Gastroesophageal sphincter (tissue), 4 donors: Measurements from ENCODE around the gene SYPL1. TPM values are rescaled to one million over a fixed set of nuclear protein-coding genes. Genes with fewer than 3 reads are reported as not detected.

ENCODE experiments used
- ATAC-seq: fragments of 150-250 bp; one replicate; pipeline ENCODE4 v1.9.1; 2016; ENCODE audit warnings: mild to moderate bottlenecking, moderate library complexity
- H3K27ac ChIP-seq, 4 donors: fragments of 200-600 bp; sonication (generic) in 3 of 4; 1 replicate in 3 of 4; 2 replicates in 1 of 4; pipeline ENCODE4 v1.5.1; 2016 to 2019
- H3K27me3 ChIP-seq: fragments of 200-600 bp; sonication (generic); one replicate; pipeline ENCODE4 v1.5.1; 2019
- H3K36me3 ChIP-seq, 2 donors: fragments of 200-600 bp; sonication (generic); one replicate each; pipeline ENCODE4 v1.5.1; 2019; ENCODE audit warnings: control low read depth in 1 of 2
- H3K4me1 ChIP-seq, 3 donors: fragments of 200-600 bp; sonication (generic); 1 replicate in 2 of 3; 2 replicates in 1 of 3; pipeline ENCODE4 v1.5.1; 2016 to 2019; ENCODE audit warnings: control low read depth in 2 of 3
- H3K4me3 ChIP-seq, 2 donors: fragments of 200-600 bp; sonication (generic); one replicate each; pipeline ENCODE4 v1.5.1; 2019; ENCODE audit warnings: mild to moderate bottlenecking in 1 of 2, moderate library complexity in 1 of 2
- H3K9me3 ChIP-seq, 3 donors: fragments of 200-600 bp; sonication (generic); one replicate each; pipeline ENCODE4 v1.5.1; 2017 to 2019; ENCODE audit warnings: control low read depth in 2 of 3
- EP300 ChIP-seq: sonication (generic); formaldehyde crosslinking; IDR thresholded peaks from one replicate; pipeline ENCODE4 v1.6.1; 2017; ENCODE audit warnings: antibody characterized with exemption, mild to moderate bottlenecking
- POLR2A ChIP-seq, 2 donors: fragments of 450-650 bp; IDR thresholded peaks; one replicate each; pipeline ENCODE4 v1.6.1; 2017; ENCODE audit warnings: antibody characterized with exemption in 2 of 2, mild to moderate bottlenecking in 2 of 2, moderate library complexity in 1 of 2
- POLR2AphosphoS5 ChIP-seq: sonication (generic); formaldehyde crosslinking; IDR thresholded peaks from one replicate; pipeline ENCODE4 v1.6.1; 2017; ENCODE audit warnings: antibody characterized with exemption
- WGBS, 2 donors: methylation state at CpG; one replicate each; pipeline ENCODE4 v1.1.5; 2018; ENCODE audit warnings: low coverage in 1 of 2; 5-methylcytosine and 5-hydroxymethylcytosine counted together
- total RNA-seq, 4 donors: library from RNA; depleted of rRNA; stranded (reverse); fragments of >200 nt; gene quantifications; one replicate each; pipeline ENCODE4 v1.1.0, GENCODE V29; 2016
- TF ChIP-seq, protein P1 (sequence below), 4 experiments: fragments of 200-600 bp in 2 of 4; fragments of 450-650 bp in 2 of 4; sonication (generic) in 1 of 4; IDR thresholded peaks; one replicate each; pipeline ENCODE4 v1.5.1; 2017 to 2019; ENCODE audit warnings: antibody characterized with exemption in 4 of 4, mild to moderate bottlenecking in 2 of 4, moderate library complexity in 2 of 4

SYPL1 gene
- total RNA-seq, 4 donors from 2014 or later = 80.0 to 132 (median 93.2) TPM

DNA sequence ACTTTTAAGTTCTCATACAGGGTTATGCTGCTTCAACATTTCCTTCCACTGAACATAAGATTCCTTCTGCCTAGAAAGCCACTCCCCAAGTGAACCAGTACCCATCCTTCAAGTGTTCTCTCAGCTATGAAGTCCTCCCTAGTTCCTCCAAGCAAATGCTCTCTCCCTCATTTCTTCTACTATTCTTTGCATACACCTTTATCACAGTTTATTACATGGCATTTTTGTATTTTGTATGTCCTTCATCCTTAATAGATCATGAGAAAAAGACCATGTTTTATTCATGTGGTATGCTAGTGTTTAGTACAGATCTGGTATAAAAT, 1.9 kb downstream of the SYPL1 start:
- Histone ChIP-seq H3K4me3 (peak overlapping the region; percentile 76 to 79), H3K27me3 (no peaks in the 10 kb centered on the region), H3K27ac (peak overlapping the region in 3 of 4 donors; percentile 97 to 99 (median 98)), H3K4me1 (peaks cover 5 to 75% (median 18%) of the 10 kb centered on the region in 3 donors), H3K9me3 (no peaks in the 10 kb centered on the region), H3K36me3 (peaks cover 0 to 3% of the 10 kb centered on the region in 2 donors)
- TF ChIP-seq POLR2A (IDR thresholded peaks at IDR 0.05) (no peak), EP300 (no peak), POLR2AphosphoS5 (no peak)
- TF ChIP-seq, protein P1, sequence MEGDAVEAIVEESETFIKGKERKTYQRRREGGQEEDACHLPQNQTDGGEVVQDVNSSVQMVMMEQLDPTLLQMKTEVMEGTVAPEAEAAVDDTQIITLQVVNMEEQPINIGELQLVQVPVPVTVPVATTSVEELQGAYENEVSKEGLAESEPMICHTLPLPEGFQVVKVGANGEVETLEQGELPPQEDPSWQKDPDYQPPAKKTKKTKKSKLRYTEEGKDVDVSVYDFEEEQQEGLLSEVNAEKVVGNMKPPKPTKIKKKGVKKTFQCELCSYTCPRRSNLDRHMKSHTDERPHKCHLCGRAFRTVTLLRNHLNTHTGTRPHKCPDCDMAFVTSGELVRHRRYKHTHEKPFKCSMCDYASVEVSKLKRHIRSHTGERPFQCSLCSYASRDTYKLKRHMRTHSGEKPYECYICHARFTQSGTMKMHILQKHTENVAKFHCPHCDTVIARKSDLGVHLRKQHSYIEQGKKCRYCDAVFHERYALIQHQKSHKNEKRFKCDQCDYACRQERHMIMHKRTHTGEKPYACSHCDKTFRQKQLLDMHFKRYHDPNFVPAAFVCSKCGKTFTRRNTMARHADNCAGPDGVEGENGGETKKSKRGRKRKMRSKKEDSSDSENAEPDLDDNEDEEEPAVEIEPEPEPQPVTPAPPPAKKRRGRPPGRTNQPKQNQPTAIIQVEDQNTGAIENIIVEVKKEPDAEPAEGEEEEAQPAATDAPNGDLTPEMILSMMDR (IDR thresholded peaks at IDR 0.05) = no peak
- no peak for ATAC-seq

DNA sequence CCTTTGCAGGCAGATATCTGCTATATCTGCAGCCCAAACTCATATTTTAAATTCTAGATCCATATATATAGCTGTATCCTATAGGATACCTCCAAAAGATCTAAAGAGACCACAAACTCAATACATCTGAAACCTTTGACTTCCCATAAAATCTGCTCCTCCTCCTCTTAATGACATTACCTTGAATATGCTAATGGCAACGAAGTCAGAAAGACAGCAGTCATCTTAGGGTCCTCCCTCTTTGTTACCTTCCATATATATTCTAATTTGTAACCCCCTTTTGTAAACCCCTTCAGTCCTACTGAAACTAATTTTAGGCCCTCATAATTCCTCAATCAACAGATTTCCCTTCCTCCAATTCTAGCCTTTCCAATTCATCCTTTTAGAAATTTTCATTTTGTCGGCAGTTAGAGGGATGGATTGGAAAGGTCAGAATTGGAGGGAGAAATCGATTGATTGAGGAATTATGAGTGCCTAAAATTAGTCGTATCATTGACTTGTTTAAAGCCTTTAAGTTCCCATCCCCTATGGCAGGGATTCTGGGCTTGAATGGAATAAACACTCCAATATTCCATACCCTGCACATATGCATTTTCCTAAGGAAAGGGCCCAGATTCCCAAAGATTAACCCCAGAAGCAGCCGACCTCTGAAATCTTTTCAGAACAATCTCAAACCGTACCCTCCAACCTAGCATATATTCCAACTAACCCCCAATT, 2.4 kb downstream of the SYPL1 start:
- Histone ChIP-seq H3K4me3 (peak overlapping the region in 1 of 2 donors; percentile 79), H3K27ac (peak overlapping the region in 3 of 4 donors; percentile 97 to 99 (median 98)), H3K4me1 (peaks cover 8 to 75% (median 20%) of the 10 kb centered on the region in 3 donors), H3K9me3 (no peaks in the 10 kb centered on the region), H3K27me3 (no peaks in the 10 kb centered on the region), H3K36me3 (peaks cover 0 to 3% of the 10 kb centered on the region in 2 donors)
- 67 to 79% methylated on average over 6 of the region's 6 CpGs for WGBS, 2 donors
- no peak for ATAC-seq
- TF ChIP-seq, protein P1 (IDR thresholded peaks at IDR 0.05) = no peak

DNA sequence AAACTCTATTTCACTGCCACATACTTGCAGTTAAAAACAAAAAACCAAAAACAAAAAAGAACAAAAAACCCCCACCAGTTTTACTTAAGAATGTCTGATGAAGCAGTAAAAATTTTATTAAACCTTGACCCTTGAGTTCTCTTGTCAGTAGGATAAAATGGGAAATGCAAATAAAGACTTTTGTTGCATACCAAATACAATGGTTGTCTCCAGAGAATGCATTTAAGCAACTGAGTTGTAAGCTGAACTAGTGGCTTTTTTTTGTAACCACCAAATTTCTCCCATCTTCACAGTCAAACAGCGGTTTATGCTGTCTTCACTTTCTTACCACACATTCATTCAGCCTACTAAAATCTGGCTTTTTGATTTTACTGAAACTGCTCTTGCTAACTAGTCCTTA, 3.1 kb downstream of the SYPL1 start:
- Histone ChIP-seq H3K27ac (peak overlapping the region in 2 of 4 donors; percentile 26 to 30), H3K27me3 (no peaks in the 10 kb centered on the region), H3K4me1 (peaks cover 10 to 79% (median 22%) of the 10 kb centered on the region in 3 donors), H3K4me3 (no peak overlapping the region), H3K36me3 (peaks cover 0 to 3% of the 10 kb centered on the region in 2 donors), H3K9me3 (no peaks in the 10 kb centered on the region)
- whole genome bisulfite sequencing, 2 donors = 83 to 100% methylated on average over 1 of the region's 1 CpG
- TF ChIP-seq, protein P1 (IDR thresholded peaks at IDR 0.05) = no peak
- no peak for TF ChIP-seq POLR2A (IDR thresholded peaks at IDR 0.05)
- no peak for TF ChIP-seq EP300
- ATAC-seq = no peak

DNA sequence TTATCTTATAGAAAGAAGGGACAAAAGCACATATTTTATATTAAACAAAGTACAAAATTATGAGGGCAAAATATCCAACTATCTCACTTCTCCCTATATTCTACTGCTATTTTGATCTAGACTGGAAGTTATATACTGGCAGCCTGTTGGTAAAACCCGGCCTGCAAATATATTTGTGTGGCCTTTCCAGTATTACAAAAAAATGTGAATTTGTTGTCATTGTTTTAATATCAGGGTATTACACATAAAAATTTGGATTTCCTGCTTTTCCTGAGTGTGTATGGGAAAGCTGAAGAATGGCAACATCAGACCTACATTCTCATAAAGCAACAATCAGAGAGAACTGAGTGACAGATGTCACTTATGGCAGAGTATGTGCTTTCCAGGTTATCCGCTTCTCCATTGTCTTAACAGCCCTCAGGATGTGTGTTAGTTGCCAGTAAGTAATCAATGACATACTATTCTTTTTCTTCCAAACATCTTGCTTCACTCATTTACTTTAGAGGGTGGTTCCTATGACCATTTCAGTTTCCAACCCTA, 7.3 kb downstream of the SYPL1 start:
- WGBS, 2 donors = 72 to 80% methylated on average over 2 of the region's 2 CpGs
- peaks cover 0 to 3% of the 10 kb centered on the region in 2 donors for H3K36me3 ChIP-seq
- H3K27ac ChIP-seq = no peak overlapping the region
- ATAC-seq = no peak
- H3K9me3 ChIP-seq = no peaks in the 10 kb centered on the region
- H3K27me3 ChIP-seq = no peaks in the 10 kb centered on the region
- no peak overlapping the region for H3K4me3 ChIP-seq
- no peak for TF ChIP-seq POLR2AphosphoS5
- TF ChIP-seq, protein P1 (IDR thresholded peaks at IDR 0.05) = no peak
- TF ChIP-seq EP300 = no peak
- no peak for TF ChIP-seq POLR2A (IDR thresholded peaks at IDR 0.05)
- peaks cover 11 to 96% (median 23%) of the 10 kb centered on the region in 3 donors for H3K4me1 ChIP-seq

DNA sequence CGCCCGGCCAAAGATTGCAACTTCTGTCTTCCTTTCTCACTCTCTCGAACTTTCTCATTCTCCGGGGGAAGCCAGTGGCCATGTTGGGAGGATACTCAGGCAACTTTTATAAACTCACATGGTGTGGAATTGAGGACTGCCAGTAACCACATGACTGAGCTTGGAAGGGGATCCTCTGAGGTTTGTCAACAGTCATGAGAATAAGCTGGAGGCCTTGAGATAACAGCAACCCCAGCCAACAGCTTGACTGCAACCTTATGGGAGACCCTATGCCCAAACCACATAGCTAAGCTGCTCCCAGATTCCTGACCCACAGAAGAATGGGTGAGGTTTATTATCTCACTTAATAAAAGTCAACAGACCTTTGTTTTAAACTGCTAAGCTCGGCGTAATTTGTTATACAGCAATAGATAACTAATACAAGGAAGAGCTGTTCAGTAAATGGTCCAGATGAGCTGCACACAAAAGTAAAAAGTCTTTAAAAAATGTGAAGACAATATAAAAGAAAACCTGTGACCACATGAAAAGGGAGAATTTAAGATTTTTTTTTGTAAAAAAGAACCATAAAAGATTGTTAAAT, 9.6 kb downstream of the SYPL1 start:
- Histone ChIP-seq H3K4me3 (no peak overlapping the region), H3K4me1 (peaks cover 11 to 86% (median 11%) of the 10 kb centered on the region in 3 donors), H3K9me3 (no peaks in the 10 kb centered on the region), H3K36me3 (peaks cover 0 to 9% of the 10 kb centered on the region in 2 donors), H3K27me3 (no peaks in the 10 kb centered on the region), H3K27ac (no peak overlapping the region)
- ATAC-seq = no peak
- 79 to 96% methylated on average over 2 to 4 of the region's 6 CpGs for WGBS, 2 donors
- no peak for TF ChIP-seq POLR2AphosphoS5
